Activated CD4-positive, CD25-positive, alpha-beta regulatory T cell (primary cell): ENCODE data around the gene TMEM119.

ENCODE experiments used
- DNase-seq, 4 experiments: peaks; one replicate each; lab custom pipeline; 2025; lab: John Stamatoyannopoulos, UW

Gene TMEM119

DNA sequence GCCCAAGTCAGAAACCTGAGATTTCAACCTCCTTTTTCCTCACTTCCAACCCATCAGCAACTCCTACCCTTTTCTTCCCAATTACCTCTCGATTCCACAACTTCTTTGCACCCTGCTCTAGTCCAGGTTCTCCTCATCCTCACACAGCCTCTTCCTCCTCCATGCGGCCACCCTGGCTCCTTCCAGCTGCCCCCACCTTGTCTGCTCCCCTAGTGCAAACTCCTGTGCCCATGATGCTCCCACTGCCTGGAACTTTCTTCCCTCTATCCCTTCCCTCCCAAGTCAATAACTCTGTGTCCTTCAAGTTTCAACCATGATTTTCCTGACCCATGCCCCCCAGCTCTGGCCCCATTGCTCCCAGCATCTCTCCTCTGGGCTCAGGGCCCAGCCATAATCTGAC, 18.5 kb upstream of the TMEM119 start:
- no peak for DNase-seq

DNA sequence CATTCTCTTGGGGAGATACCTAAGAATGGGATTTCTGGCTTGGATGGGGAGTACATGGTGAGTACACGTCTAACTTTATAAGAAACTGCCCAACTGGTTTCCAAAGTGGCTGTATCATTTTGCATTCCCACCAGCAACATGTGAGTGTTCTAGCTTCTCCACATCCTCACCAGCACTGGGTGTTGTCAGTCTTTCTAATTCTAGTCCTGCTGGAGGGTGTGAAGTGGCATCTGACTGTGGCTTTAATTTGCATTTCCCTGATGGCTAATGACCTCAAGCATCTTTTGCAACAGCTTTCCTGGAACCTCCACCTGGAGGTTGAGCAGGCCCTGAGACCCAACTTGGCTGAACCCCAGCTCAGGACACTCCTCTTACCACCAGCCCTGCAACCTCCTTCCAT, 18.0 kb upstream of the TMEM119 start:
- DNase-seq: no peak

DNA sequence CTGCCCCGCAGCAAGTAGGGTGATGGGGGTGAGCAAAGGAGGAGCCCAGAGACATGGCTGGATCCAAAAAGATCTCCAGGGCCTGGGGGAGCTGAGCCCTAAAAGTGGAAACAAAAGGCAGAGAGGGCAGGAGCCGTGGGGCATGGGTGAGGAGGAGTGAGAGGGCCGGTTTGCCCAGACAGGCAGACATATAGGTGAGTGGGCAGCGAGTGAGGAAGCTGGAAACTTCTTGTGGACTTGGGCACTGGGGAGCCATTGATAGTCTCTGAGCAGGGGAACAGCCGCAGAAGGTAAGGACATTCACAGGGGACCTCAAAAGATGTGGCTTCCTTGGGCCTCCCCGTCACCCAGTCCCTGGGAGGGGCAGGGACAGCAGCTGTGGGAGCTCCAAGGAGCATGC, 16.8 kb upstream of the TMEM119 start:
- DNase-seq: no peak

DNA sequence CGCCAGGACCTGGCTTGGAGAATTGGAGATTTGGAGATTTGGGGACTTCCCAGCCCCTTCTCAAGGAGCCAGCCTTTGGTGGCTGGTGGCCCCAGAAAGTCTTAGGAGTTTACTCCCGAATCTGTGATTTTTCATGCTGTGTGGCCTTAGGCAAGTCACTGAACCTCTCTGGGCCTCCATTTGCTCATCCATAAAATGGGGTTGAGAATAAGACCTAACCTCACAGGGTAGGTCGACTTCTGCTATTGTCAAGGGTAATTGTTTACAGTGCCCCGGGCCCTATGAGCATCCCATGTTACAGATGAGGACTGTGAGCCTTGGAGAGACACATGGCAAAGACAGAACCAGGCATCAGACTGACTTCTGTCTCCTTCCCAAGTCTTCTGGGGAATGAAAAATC, 16.2 kb upstream of the TMEM119 start:
- no peak for DNase-seq

DNA sequence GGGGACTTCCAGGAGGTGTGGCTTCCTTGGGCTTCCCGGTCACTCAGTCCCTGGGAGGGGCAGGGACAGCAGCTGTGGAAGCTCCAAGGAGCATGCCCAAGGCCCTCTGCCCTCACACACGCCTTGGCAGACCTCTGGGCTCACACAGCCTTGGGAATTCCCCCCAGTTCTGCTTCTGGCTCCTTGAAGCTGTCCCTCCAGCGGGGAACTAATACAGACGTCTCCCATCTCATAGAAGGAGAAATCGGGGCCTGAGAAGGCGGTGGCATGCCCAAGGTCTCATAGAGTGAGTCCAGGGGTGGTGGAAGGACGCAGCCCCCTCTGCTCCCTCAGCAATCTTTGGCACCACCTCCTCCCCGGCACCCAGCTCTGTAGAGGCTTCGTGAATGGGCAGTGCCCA, 15.7 kb upstream of the TMEM119 start:
- DNase-seq: no peak

DNA sequence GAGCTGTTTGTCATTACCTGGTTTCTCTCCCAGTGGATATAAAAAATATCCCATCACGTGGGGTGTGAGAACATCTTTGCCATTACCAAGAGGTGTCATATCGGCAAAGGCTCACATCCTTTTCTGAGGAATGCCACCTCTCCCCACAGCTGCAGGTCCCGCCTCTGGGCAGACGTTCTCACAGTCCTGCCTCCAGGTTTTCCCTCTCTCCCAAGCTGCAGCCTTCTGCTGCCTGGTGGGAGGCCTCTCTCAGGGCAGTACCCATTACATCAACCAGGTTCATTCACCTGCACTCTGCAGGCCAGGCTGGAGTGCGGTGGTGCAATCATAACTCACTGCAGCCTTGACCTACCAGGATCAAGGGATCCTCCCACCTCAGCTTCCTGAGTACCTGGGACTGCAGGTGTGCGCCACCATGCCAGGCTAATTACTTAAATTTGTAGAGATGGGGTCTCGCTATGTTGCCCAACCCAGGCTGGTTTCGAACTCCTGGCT, 15.0 kb upstream of the TMEM119 start:
- DNase-seq: no peak

DNA sequence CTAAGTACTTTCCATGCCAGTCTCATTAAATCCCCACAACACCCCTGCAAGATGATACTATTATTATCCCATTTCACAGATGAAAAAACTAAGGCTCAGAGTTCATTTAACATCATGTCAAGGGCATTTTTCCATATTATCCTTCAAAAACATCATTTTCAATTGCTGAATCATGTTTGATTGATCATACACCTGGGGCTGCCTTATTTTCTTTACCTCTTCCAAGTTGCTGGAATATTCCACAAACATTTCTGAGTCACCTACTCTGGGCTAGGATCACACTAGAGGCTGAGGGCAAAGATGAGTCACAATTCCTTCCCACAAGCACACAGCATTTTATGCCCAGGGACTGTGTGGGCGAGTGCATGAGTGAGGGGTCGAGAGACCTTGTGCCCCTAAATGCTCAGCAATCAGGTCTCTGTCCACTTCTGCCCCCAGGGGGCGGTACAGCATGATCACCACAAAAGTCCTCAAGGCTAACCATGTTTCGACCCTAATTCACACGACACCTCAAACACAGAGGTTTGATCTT, 14.1 kb upstream of the TMEM119 start:
- DNase-seq: peak; percentile 15 to 38 (median 27)

DNA sequence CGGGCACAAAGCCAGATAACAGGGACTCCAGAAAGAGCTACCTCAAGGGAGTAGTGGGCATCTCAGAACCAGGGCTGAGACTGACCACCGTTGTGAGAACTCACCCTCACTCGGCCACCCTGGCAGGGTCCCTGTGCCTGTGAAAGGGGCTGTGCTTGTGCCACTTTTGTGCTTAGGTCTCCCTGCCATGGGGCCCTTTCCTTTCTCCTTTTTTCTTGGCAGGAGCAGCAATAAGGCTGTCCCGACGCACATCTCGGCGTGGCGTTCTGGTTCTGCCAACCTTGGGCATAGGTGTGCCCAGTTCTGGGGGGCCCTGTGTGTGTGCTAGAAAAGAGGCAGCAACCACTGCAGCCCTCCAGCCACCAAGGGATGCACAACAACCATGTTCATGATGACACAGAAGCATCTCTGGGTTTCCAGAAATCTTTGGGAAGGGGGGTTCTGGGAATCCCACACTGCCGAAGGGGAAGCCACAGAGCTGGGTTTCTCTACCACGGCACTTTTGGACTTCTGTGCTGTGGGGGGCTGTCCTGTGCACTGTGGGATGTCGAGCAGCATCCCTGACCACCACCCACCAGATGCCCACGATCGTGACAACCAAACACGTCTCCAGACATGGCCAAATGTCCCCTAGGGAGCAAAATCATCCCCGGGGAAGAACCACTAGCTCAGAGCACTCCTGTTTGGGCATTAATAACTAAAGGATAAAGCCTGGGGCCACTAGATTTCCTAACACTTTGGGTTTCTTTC, 13.1 kb upstream of the TMEM119 start:
- DNase-seq: no peak

DNA sequence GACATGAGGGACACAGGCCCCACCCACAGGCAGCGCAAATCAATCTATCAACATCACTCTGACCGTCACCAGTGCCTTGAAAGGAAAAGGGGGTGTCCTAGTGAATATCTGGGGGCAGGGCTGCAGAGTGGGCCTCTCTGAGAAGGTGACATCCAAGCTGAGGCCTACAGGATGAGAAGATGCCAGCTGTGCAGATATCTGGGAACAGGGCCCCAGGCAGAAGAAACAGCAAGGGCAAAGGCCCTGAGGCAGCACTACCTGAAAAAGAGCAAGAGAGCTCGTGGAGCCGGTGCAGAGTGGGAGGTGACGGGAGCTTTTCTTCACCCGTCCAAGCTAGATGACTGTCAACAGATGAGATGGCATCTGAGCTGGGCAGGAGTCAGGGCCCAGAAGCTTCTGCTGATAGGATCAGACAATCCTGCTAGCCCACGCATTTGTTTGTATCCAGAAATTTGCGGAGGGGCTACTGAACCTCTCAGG, 12.5 kb upstream of the TMEM119 start:
- no peak for DNase-seq

DNA sequence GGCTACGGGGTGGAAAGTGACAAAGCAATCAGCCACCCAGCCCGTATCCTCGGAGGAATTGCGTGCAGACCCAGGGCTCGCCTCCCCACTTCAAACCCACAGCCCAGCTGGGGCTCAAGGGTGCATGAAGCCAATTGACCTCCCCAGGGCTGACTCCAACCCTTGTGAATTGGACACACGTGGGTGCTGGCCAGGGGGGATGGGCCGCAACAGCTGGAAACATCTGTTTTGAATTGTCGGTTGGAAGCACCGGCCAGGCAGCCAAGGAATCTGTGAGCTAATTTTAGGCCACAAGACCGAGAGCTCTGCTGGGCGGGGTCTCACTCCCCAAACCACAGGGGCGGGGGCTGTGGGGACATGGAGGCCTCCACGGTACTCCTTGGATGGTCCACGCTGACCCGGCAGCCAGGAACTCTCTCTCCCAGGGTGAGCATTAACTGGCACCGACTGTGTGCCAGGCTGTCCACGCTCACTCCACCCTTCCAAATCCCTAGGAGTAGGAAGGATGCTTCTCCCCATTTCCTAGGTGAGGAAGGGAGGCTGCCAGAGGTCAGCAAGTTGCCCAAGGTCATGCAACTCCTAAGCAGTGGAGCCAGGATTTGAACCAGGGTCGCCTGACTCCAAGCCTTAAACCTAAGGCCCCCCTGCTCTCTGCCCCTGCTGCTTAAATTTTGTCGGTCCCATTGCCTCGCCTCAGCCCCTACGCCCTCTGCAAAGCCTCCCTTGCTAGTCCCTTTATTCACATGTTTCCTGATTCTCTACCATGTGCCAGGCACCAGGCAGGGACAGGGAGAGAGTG, 11.9 kb upstream of the TMEM119 start:
- DNase-seq: no peak

DNA sequence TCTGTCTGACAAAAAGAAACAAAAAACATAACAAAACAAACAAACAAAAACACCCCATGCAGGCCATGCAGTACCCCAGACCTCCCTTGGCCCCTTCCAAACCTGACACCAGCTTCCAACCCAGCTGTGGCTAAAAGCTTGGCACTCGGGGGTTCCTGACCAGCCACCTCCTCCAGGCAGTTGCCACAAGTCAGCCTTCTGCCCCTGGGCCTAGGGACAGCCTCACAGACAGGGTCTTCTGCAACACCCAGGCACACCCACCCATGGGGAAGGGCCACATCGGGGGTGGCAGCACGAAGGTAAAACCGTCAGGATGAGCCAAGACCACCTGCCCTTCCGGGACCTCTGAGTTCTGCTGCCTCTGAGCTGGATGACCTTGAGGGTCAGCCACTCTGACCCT, 10.7 kb upstream of the TMEM119 start:
- DNase-seq: no peak

DNA sequence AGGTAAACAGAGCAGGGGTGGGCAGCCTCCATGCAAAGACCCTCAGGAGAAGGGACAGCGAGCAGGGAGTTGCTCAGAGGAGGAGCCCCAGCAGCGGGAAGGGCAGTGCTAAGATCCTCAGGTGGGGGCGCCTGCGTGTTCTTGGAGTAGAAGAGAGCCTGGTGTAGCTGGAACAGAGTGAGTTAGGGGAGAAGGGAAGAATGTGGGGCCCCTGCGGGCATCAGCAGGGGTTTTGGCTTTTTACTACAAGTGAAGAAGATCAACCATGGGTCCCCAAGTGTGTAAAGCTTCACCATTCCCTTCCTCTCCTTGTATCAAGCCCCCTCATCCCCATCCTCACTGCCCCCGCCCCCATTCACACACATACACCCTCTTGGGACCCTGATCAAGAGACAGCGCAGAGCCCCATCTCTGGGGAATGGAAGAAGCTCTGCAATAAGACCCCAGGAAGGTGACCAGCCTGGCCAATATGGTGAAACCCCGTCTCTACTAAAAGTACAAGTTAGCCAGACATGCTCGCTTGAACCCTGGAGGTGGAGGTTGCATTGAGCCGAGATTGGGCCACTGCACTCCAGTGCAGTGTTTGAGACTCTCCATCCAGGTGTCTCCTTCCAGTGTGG, 10.2 kb upstream of the TMEM119 start:
- no peak for DNase-seq

DNA sequence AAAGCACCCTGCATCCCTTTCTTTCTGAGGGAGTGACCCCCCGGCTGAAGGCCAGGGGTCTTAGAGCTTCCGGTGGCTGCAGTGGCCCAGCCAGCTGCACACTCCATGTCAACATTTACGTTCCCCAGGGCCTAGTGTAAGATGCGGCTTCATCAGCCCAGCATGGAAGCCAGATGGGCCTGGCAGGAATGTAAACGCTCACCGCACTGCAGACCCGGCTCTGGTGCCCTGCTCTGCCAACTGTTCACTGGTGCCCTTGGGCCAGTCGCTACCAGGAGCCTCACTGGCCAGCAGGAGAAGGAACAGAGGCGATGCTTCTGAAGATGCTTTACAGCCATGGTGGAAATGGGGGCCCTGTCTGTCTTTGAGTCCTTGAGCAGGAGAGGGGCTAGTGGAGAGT, 8.6 kb upstream of the TMEM119 start:
- DNase-seq: no peak

DNA sequence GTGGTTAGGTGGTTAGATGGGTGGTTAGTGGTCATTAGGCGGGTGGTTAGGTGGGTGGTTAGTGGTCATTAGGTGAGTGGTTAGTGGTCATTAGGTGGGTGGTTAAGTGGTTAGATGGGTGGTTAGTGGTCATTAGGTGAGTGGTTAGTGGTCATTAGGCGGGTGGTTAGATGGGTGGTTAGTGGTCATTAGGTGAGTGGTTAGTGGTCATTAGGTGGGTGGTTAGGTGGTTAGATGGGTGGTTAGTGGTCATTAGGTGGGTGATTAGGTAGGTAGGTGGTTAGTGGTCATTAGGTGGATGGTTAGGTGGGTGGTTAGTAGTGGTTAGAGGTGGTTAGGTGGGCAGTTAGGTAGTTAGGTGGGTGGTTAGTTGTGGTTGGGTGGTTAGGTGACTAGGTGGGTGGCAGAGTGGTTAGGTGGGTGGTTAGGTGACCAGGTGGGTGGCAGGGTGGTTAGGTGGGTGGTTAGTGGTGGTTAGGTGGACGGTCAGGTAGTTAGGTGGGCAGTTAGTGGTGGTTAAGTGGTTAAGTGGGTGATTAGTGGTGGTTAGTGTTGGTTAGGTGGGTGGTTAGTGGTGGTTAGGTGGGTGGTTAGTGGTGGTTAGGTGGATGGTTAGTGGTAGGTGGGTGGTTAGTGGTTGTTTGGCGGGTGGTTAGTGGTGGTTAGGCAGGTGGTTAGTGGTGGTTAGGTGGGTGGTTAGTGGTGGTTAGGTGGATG, 8.0 kb upstream of the TMEM119 start:
- no peak for DNase-seq

DNA sequence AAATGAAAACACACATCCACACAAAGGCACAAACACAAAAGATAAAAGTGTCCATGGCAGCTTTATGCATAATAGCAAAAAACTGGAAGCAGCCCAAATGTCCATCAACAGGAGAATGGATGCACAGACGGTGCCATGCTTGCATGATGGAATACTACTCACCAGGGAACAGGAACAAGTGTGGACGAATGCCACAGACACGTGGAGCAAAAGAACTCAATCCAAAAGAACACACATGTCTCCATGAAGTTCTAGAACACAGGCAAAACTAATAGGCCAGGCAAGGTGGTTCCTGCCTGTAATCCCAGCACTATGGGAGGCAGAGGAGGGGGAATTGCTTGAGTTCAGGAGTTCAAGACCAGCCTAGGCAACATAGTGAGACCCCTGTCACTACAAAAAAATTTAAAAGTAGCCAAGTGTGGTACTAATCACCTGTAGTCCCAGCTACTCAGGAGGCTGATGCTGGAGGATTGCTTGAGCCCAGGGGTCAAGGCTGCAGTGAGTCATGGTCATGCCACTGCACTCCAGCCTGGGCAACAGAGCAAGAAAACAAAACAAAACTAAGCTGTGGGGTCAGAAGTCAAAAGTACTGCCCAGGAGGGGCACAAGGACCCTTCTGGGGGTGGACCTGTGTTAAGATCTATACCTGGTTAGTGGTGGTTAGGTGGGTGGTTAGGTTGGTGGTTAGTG, 7.3 kb upstream of the TMEM119 start:
- no peak for DNase-seq

DNA sequence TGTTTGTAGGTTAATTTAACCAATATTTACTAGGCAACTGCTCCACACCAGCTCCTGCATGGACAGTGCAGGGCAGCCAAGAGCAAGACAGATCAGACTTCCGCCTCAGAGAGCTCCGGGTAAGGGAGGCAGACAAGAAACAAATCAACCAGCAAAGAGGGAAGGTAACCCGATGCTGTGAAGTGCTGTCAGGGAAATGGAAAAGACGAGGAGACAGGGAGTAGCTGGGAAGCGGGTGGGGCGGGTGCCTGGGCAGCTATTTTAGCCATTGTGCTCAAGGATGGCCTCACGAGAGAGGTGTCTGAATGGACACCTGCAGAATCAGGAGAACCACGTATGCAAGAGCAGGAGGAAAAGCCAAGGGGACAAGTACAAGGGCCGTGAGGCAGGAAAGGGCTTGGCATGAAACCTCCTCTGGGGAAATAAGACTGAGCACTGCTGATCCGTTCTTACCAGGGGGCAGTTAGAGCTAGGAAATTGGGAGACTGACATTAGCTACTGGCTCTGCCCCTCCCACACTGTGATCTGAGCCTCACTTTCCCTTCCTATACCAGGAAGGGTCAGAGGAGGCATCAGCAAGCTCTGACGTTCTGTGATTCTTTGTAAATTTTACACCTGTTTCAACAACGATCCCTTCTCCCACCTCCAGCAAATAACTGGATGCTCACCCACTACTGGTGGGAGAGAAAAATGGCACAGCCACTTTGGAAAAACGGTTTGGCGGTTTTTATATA, 6.5 kb upstream of the TMEM119 start:
- no peak for DNase-seq

DNA sequence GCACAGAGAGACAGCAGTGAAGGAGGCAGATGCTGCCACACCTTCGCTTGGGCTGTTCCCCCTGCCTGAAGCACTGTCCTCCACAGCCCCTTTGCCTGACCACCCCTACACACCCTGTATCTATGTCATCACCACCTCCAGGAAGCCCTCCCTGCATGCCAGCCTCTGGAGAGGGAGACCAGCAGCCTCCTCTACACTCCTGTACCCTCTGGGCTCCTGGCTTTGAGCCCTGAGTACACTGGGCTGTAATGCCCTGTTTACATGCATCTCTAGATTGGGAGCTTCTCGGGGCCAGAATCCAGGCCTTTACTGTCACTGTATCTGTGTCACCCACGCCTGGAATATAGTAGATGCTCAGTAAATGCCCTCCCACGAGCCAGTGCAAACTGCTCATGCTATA, 5.9 kb upstream of the TMEM119 start:
- no peak for DNase-seq

DNA sequence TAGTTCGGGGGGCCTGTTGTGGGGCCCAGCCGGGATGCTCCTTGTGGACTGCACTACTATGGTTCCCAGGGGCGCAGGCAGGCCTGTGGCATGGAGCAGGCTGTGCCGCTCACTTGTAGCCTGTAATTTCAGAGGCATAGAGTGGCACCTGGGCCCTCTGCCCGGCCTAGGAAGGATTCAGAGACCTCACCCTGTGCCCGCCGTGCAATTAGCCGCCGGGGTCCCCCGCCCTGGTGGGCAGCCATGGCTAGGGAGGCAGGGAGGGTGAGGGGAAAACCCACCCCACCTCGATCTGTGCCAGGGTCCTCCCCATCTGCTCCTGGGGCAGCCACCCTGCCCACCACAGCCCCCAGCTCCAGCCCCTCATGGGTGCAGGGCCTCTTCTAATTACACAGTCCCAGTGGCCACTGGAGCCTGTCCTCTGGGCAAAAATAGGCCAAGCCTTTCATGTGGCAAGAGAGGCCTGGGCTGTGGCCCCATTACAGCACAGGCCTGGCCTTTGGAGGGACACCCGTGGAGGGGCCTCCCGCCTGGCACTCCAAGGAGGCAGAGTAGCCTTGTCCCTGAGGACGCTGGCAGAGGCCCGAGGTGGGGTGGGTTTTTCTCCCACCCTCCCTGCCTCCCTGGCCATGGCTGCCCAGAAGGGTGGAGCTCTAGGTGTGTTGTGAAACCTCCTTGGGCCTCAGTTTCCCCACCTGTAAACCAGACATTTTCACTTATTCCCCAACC, 5.3 kb upstream of the TMEM119 start:
- no peak for DNase-seq

DNA sequence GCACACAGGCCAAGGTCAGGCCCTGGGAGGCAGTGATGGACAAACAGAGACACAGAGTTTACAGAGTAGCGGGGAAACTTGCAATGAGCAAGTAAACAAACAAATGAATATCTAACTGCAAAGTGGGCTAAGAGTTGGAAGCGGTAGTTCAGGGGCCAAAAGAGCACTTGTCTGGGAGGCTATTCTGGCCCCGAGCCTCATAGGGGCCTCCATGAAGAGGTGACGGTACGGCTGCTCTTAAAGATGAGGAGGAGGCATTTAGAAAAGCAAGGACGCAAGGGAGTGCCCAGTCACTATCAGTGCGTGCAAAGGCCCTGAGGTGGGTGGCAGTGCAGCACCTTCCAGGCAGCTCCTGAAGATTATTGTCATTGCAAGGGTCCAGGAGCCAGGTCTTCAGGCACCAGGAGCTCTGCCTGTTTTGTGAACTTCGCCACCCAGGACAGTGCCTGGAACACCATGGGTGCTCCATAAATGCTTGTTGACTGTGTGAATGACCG, 4.4 kb upstream of the TMEM119 start:
- no peak for DNase-seq

DNA sequence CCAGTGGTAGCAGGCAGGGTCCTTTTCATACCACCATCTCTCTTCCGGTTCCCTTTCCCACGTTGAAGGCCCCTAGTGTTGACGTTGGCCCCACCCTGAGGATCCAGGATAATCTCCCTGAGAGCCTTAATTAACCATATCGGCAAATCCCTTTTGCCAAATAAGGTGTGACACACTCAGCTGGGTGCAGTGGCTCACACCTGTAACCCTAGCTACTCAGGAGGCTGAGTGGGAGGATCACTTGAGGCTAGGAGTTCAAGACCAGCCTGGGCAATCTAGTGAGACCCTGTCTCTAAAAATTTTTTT, 2.8 kb upstream of the TMEM119 start:
- DNase-seq: no peak
